Sigmoid colon (tissue), 3 donors: Measurements from ENCODE around the gene RBM47.

Source experiments
- POLR2A ChIP-seq, 2 donors: fragments of 450-650 bp; IDR thresholded peaks; one replicate each; pipeline ENCODE4 v1.6.1; 2016; ENCODE audit warnings: antibody characterized with exemption in 2 of 2, mild to moderate bottlenecking in 2 of 2, moderate library complexity in 2 of 2
- TF ChIP-seq, protein P1 (sequence below), 4 experiments: fragments of 450-650 bp in 3 of 4; fragments of 200-600 bp in 1 of 4; IDR thresholded peaks; one replicate each; pipeline ENCODE4 v1.5.1; 2016 to 2019; ENCODE audit warnings: antibody characterized with exemption in 4 of 4, mild to moderate bottlenecking in 3 of 4, moderate library complexity in 2 of 4

- TF ChIP-seq, protein P1, sequence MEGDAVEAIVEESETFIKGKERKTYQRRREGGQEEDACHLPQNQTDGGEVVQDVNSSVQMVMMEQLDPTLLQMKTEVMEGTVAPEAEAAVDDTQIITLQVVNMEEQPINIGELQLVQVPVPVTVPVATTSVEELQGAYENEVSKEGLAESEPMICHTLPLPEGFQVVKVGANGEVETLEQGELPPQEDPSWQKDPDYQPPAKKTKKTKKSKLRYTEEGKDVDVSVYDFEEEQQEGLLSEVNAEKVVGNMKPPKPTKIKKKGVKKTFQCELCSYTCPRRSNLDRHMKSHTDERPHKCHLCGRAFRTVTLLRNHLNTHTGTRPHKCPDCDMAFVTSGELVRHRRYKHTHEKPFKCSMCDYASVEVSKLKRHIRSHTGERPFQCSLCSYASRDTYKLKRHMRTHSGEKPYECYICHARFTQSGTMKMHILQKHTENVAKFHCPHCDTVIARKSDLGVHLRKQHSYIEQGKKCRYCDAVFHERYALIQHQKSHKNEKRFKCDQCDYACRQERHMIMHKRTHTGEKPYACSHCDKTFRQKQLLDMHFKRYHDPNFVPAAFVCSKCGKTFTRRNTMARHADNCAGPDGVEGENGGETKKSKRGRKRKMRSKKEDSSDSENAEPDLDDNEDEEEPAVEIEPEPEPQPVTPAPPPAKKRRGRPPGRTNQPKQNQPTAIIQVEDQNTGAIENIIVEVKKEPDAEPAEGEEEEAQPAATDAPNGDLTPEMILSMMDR (IDR thresholded peaks at IDR 0.05) = no peak
- no peak for TF ChIP-seq POLR2A (IDR thresholded peaks at IDR 0.05)
Observed at GRCh38 chr4:40423735-40424134, 205.9 kb downstream of the RBM47 start.
